ENCODE data around the gene PPP2R3A. TPM values are rescaled to one million over a fixed set of nuclear protein-coding genes. Genes with fewer than 3 reads are reported as not detected.
"Not testable (repeated sequence)": the region's sequence is repeated elsewhere in the genome, so short reads cannot be mapped to it uniquely, and the experiment has no call there.

Gene PPP2R3A
- total RNA-seq, 1 donor from 2014 or later: 25.9 TPM

DNA sequence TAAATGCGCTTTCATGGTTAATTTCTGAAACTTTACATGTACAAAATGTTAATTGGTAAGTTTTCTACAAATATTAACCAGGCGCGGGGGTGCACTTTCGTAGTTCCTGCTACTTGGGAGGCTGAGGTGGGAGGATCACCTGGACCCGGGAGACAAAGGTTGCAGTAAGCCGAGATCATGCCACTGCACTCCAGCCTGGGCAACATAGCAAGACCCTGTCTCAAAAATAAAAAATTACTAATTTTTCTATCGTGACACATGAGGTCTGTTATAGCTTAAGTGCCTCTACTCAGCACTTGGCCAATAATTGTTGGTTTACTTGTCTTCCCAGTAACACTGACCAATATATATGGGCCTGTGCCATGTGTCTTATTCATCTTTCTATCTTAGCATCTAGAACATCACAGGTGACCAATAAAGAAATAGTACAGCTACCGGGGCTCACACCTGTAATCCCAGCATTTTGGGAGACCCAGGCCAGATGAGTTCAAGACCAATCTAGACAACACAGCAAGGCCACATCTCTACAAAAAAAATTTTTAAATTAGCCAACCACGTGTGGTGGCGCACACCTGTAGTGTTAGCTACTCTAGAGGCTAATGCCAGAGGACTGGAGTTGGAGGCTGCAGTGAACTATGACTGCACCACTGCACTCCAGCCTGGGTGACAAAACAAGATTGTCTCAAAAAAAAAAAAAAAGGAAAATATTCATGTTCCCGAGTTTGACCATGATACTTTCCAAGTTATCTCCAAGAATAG lies 224.5 kb downstream of the PPP2R3A start:
- DNase-seq (ENCODE audit: low read depth): no peak
- TF ChIP-seq, protein P1, sequence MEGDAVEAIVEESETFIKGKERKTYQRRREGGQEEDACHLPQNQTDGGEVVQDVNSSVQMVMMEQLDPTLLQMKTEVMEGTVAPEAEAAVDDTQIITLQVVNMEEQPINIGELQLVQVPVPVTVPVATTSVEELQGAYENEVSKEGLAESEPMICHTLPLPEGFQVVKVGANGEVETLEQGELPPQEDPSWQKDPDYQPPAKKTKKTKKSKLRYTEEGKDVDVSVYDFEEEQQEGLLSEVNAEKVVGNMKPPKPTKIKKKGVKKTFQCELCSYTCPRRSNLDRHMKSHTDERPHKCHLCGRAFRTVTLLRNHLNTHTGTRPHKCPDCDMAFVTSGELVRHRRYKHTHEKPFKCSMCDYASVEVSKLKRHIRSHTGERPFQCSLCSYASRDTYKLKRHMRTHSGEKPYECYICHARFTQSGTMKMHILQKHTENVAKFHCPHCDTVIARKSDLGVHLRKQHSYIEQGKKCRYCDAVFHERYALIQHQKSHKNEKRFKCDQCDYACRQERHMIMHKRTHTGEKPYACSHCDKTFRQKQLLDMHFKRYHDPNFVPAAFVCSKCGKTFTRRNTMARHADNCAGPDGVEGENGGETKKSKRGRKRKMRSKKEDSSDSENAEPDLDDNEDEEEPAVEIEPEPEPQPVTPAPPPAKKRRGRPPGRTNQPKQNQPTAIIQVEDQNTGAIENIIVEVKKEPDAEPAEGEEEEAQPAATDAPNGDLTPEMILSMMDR (conservative IDR thresholded peaks at IDR 0.05; ENCODE audit: low read depth, low read length): no peak

DNA sequence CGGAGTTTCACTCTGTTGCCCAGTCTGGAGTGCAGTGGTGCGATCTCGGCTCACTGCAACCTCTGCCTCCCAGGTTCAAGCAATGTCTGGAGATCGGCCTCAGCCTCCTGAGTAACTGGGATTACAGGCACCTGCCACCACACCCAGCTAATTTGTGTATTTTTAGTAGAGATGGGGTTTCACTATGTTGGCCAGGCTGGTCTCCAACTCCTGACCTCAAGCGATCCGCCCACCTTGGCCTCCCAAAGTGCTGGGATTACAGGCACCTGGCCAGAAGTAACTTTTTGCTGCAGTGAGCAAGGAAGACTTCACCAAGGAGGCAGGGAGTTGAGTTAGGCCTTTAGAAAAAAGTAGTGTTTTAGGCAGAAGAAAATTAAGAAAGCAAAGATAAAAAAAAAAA lies 226.7 kb downstream of the PPP2R3A start:
- peak overlapping the region; percentile 65 for H3K4me3 ChIP-seq (ENCODE audit: low read depth, low read length)
- DNase-seq (ENCODE audit: low read depth): not testable (repeated sequence)

More for the DNA sequence above, 224.5 kb downstream of the PPP2R3A start:
- no peak overlapping the region for H3K4me3 ChIP-seq (ENCODE audit: low read depth, low read length)

DNA sequence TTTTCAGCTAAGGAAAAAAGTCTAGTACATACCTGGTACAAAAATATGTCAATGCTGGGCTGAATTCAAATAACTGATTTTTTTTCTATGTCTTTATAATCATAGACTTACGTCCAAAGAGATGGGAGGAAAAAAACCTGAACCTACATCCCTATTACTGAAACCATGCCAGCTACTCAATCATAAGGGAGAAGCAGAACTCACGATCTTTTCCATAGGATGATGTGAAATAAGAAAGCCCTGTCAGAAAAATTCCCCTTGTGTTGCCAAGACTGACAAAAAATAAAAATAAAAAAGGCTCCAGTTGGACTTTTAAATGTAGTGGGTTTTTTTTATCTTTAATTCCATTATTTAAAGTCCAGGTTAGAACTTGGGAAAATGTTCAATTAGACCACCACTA lies 227.3 kb downstream of the PPP2R3A start:
- DNase-seq (ENCODE audit: low read depth): no peak
- H3K4me3 ChIP-seq (ENCODE audit: low read depth, low read length): peak overlapping the region; percentile 65
- TF ChIP-seq, protein P1 (conservative IDR thresholded peaks at IDR 0.05; ENCODE audit: low read depth, low read length): no peak

DNA sequence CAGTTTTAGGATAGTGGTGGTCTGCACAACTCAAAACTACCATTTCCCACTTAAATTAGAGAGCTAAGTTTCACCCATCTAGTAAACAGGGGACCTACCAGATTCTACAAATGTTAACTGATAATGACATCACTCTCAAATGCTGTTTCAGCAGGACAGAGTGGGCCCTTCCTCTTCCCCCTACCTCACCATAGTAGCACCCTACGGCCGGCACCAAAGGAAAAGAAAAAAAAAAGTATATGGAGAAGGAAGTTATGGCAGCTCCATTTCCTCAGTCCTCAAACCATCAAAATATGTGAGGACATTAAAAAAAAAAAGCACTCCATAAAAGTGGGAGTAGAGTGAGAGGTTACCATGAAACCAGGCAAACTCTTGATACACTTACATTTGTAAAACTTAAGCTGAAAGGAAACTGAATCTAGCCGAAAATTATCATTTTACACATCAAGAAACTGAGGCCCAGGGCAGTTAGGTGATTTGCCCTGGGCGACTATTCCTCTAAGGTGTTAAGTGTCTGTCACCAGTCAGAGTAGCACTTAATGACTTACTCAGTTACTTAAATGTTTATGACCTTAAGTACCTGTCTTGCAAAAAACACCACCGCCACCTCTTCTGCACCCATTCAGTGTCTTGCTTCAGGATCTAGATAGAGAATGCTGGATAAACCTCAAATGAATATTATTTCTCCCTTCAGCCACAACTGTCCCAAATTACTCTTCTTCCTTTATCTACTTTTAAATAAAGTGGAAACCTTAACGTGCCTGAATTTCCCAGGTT lies 227.9 kb downstream of the PPP2R3A start:
- DNase-seq (ENCODE audit: low read depth): no peak
- TF ChIP-seq, protein P1 (conservative IDR thresholded peaks at IDR 0.05; ENCODE audit: low read depth, low read length): no peak
- H3K4me3 ChIP-seq (ENCODE audit: low read depth, low read length): peak overlapping the region; percentile 65

DNA sequence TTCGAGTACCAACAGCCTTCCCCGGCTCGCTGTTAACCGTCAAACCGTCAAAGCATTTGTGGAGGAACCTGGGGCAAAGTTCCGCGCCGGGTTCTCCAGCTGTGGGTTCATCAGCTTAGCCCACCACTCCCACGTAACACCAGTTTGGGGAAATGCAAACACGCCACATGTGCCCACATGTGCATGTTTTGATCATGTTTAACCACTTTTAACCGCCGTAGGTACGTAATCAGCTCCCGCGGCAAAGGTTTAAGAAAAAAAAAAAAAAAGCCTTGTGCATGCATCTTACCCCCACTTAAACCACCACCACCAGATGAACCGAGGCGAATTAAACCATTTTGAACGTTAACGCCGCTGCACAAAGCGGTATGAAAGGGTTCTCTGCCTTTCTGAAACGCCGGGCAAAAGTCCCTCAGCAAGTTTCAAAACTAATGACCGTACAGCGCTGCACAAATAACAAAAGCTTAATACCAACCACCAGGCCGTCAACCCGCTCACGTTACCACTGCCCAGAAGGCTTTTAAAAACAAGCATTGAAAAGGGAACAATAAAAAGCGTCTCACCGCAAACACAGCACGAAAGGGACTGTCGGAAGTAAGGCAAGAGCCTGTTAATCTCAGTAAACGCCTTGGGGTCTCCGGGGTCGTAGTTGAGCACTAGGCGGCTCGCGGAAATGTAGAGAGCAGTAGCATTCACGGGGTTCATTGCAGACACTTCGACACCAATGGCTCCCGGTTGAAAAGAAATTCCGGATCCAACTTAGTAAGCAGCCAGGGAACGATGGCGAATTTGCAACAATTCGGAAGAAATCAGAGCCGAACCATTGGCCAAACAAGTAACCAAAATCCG lies 229.1 kb downstream of the PPP2R3A start:
- peak overlapping the region; percentile 65 for H3K4me3 ChIP-seq (ENCODE audit: low read depth, low read length)
- TF ChIP-seq, protein P1 (conservative IDR thresholded peaks at IDR 0.05; ENCODE audit: low read depth, low read length): no peak
- no peak for DNase-seq (ENCODE audit: low read depth)

DNA sequence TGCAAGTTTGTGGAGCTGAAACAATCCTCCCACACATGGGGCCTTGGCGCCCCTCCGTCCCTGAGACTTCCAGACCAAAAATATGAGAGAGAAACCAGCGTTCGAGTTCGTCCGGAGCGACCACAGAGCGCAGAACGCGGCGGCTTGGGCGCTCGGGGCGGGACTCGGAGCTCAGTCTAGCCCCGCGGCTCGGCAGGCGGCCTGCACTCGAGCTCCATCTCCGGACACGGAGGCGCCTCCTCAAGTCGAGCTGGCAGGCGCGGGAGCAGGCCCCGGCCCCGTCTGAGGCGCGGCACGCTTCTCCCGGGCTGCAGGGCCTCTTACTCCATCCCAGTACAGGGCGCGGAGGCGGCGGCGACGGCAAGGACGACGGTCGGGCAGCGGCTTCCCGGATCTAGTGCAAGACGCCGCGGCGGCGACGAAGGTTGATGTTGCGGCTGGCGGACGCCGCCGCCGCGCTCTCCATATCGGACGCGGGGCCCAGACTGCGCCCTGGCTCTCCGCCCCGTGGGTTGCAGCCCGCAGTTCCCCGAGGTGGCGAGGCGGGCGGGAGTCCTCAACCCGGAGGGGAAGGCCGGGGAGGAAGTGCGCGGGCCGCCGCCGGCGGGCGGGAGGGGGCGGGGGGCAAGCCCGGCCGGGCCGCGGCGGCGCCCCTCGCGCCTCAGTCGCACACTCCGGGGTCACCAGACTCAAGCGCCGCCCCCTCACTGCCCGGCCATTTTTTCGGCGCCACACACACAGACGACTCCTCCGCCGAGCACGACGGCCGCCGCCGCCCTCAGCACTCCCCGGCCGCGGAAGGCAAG lies 229.9 kb downstream of the PPP2R3A start:
- TF ChIP-seq, protein P1 (conservative IDR thresholded peaks at IDR 0.05; ENCODE audit: low read depth, low read length): no peak
- H3K4me3 ChIP-seq (ENCODE audit: low read depth, low read length): peak overlapping the region; percentile 65
- DNase-seq (ENCODE audit: low read depth): no peak
